HEK293 (cell line): ENCODE data around the gene RGS7.
"Not testable (repeated sequence)": the region's sequence is repeated elsewhere in the genome, so short reads cannot be mapped to it uniquely, and the experiment has no call there.

ENCODE experiments used
- CTCF ChIA-PET: fragments of 350-600 bp; formaldehyde crosslinking; extraction: SDS; loops from one replicate; lab custom pipeline; 2021; ENCODE audit warnings: antibody characterized with exemption; lab: Yijun Ruan, JAX
- POLR2A ChIA-PET: fragments of 300-600 bp; formaldehyde crosslinking; extraction: SDS; loops from one replicate; lab custom pipeline; 2020; ENCODE audit warnings: antibody characterized with exemption, inconsistent platforms; lab: Yijun Ruan, JAX
- H3K27ac ChIP-seq: fragments of 200-500 bp; sonication (Bioruptor generic); 2 replicates; pipeline ENCODE4 v1.5.1; 2014; ENCODE audit warnings: low read depth, low read length, control low read depth, inconsistent platforms; ENCODE audit errors: extremely low read depth
- H3K36me3 ChIP-seq, 2 experiments: fragments of 200-500 bp in 1 of 2; sonication (Bioruptor generic) in 1 of 2; 1 replicate in 1 of 2; 2 replicates in 1 of 2; pipeline ENCODE4 v1.5.1; 2014 to 2017; ENCODE audit warnings: inconsistent platforms in 2 of 2, low read length in 2 of 2; ENCODE audit not compliant: control insufficient read depth in 2 of 2, insufficient read depth in 1 of 2
- H3K4me1 ChIP-seq: fragments of 200-500 bp; sonication (Bioruptor generic); 2 replicates; pipeline ENCODE4 v1.5.1; 2014; ENCODE audit warnings: mild to moderate bottlenecking, low read length, inconsistent platforms; ENCODE audit not compliant: control insufficient read depth, insufficient read depth
- H3K4me3 ChIP-seq: 2 replicates; pipeline ENCODE4 v1.5.1; 2011; ENCODE audit warnings: low read depth, mild to moderate bottlenecking, control low read depth, low read length, moderate library complexity
- H3K9me3 ChIP-seq: fragments of 200-500 bp; sonication (Bioruptor generic); 2 replicates; pipeline ENCODE4 v1.5.1; 2014; ENCODE audit warnings: low read depth, low read length, inconsistent platforms; ENCODE audit not compliant: control insufficient read depth, insufficient read depth
- KLF17 ChIP-seq: fragments of 450-650 bp; formaldehyde crosslinking; IDR thresholded peaks from 2 replicates; pipeline ENCODE4 v1.5.1; 2016; ENCODE audit warnings: missing biosample characterization, missing genetic modification characterization
- KLF9 ChIP-seq: fragments of 450-650 bp; formaldehyde crosslinking; IDR thresholded peaks from 2 replicates; pipeline ENCODE4 v1.5.1; 2016; ENCODE audit warnings: missing biosample characterization, missing genetic modification characterization, low read depth
- MYNN ChIP-seq: fragments of 450-650 bp; formaldehyde crosslinking; IDR thresholded peaks from 2 replicates; pipeline ENCODE4 v1.5.1; 2016; ENCODE audit warnings: missing biosample characterization, missing genetic modification characterization, borderline replicate concordance
- PBX3 ChIP-seq: sonication (generic); formaldehyde crosslinking; IDR thresholded peaks from 2 replicates; pipeline ENCODE4 v1.8.1; 2022; ENCODE audit warnings: mild to moderate bottlenecking, moderate library complexity, missing genetic modification reagents
- PRDM1 ChIP-seq: fragments of 450-650 bp; formaldehyde crosslinking; IDR thresholded peaks from 2 replicates; pipeline ENCODE4; 2016; ENCODE audit warnings: missing biosample characterization, missing genetic modification characterization
- PRDM6 ChIP-seq: fragments of 450-650 bp; formaldehyde crosslinking; IDR thresholded peaks from 2 replicates; pipeline ENCODE4 v1.5.1; 2017; ENCODE audit warnings: missing biosample characterization, missing genetic modification characterization
- YY2 ChIP-seq: fragments of 450-650 bp; formaldehyde crosslinking; IDR thresholded peaks from 2 replicates; pipeline ENCODE4 v1.5.1; 2016; ENCODE audit warnings: missing biosample characterization, missing genetic modification characterization
- ZBTB1 ChIP-seq: fragments of 450-650 bp; formaldehyde crosslinking; IDR thresholded peaks from 2 replicates; pipeline ENCODE4 v1.5.1; 2016; ENCODE audit warnings: missing biosample characterization, missing genetic modification characterization
- ZEB2 ChIP-seq: fragments of 450-650 bp; formaldehyde crosslinking; IDR thresholded peaks from 2 replicates; pipeline ENCODE4 v1.5.1; 2016; ENCODE audit warnings: missing biosample characterization, missing genetic modification characterization
- ZFHX2 ChIP-seq: fragments of 450-650 bp; formaldehyde crosslinking; conservative IDR thresholded peaks from 2 replicates; pipeline ENCODE4 v1.5.1; 2016; ENCODE audit warnings: missing biosample characterization, missing genetic modification characterization
- ZNF121 ChIP-seq: fragments of 450-650 bp; formaldehyde crosslinking; IDR thresholded peaks from 2 replicates; pipeline ENCODE4 v1.5.1; 2016; ENCODE audit warnings: missing biosample characterization, missing genetic modification characterization
- ZNF146 ChIP-seq: fragments of 450-650 bp; formaldehyde crosslinking; IDR thresholded peaks from 2 replicates; pipeline ENCODE4 v1.5.1; 2016; ENCODE audit warnings: missing biosample characterization, missing genetic modification characterization
- ZNF350 ChIP-seq: fragments of 450-650 bp; formaldehyde crosslinking; IDR thresholded peaks from 2 replicates; pipeline ENCODE4 v1.5.0; 2017; ENCODE audit warnings: missing biosample characterization, mild to moderate bottlenecking, missing genetic modification characterization
- ZNF510 ChIP-seq: fragments of 450-650 bp; formaldehyde crosslinking; IDR thresholded peaks from 2 replicates; pipeline ENCODE4 v1.5.1; 2018; ENCODE audit warnings: mild to moderate bottlenecking, missing genetic modification characterization, missing biosample characterization; ENCODE audit not compliant: insufficient replicate concordance
- ZNF561 ChIP-seq: fragments of 450-650 bp; IDR thresholded peaks from 2 replicates; pipeline ENCODE4 v1.5.1; 2018; ENCODE audit warnings: missing biosample characterization, missing genetic modification characterization, borderline replicate concordance
- ZNF580 ChIP-seq: fragments of 450-650 bp; formaldehyde crosslinking; IDR thresholded peaks from 2 replicates; pipeline ENCODE4 v1.5.1; 2016; ENCODE audit warnings: missing biosample characterization, missing genetic modification characterization
- ZNF654 ChIP-seq: fragments of 450-650 bp; formaldehyde crosslinking; IDR thresholded peaks from 2 replicates; pipeline ENCODE4 v1.5.1; 2016; ENCODE audit warnings: low read depth, missing biosample characterization, missing genetic modification characterization
- ZNF747 ChIP-seq: fragments of 450-650 bp; formaldehyde crosslinking; IDR thresholded peaks from 2 replicates; pipeline ENCODE4 v1.5.1; 2016; ENCODE audit warnings: missing biosample characterization, missing genetic modification characterization
- ZSCAN5A ChIP-seq: fragments of 450-650 bp; formaldehyde crosslinking; IDR thresholded peaks from 2 replicates; pipeline ENCODE4 v1.5.1; 2016; ENCODE audit warnings: missing biosample characterization, missing genetic modification characterization

Gene RGS7

DNA sequence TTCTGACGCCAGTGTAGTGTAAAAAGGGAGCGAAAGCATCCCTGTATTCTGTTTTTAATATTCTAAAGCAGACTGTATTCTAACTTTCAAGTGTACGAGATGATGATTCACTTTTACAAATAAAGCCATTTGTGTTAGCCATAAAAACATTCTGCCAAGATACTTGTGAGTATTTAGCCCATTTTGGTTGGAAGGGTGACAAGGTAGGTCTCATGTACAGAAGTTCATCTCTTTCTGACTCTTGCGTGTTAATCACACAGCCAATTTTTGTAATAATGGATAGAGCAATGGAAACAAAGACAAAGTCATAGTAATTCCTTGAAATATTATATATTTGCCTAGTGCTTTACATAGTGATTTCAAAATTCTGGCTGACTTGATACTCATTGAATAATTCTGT is 619.7 kb downstream of the RGS7 start:
- CTCF ChIA-PET: interaction anchor here (0.9 to 1.1 kb wide), 2 partner anchors 12 to 128 kb away, joined by 3 to 5 read pairs; no protein-coding TSS in a partner anchor

DNA sequence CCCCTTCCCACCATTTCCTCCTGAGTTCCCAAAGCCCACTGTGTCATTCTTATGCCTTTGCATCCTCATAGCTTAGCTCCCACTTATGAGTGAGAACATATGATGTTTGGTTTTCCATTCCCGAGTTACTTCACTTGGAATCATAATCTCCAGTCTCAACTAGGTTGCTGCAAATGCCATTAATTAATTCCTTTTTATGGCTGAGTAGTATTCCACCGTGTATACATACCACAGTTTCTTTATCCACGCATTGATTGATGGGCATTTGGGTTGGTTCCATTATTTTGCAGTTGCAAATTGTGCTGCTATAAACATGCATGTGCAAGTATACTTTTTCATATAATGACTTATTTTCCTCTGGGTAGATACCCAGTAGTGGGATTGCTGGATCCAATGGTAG is 622.3 kb downstream of the RGS7 start:
- H3K27ac ChIP-seq, H3K36me3 ChIP-seq, H3K4me3 ChIP-seq, POLR2A ChIA-PET: not testable (repeated sequence)
- peak; percentile 83 for TF ChIP-seq ZNF146 (tag by site-specific recombination)
- TF ChIP-seq ZNF580: 0 out of 2 replicates have a peak, but pooled peaks have one; percentile 20
- TF ChIP-seq, all 188 proteins: peak for 2; not testable (repeated sequence) for 186
- CTCF ChIA-PET: interaction anchor here (1.0 kb wide), 1 partner anchor 9 kb away, joined by 3 read pairs; no protein-coding TSS in a partner anchor
- H3K4me1 ChIP-seq, H3K9me3 ChIP-seq: not testable (repeated sequence)

More for the DNA sequence above, 619.7 kb downstream of the RGS7 start:
- Histone ChIP-seq H3K4me3 (no peak overlapping the region), H3K36me3 (no peaks in the 10 kb centered on the region), H3K4me1 (no peaks in the 10 kb centered on the region), H3K27ac (no peak overlapping the region), H3K9me3 (no peaks in the 10 kb centered on the region)
- no peak for TF ChIP-seq ZFHX2 (tag by site-specific recombination)
- no peak for TF ChIP-seq MYNN (tag by site-specific recombination)
- no peak for TF ChIP-seq PRDM1 (tag by site-specific recombination)
- TF ChIP-seq ZSCAN5A (tag by site-specific recombination): no peak
- TF ChIP-seq ZNF561 (tag by site-specific recombination): no peak
- TF ChIP-seq ZNF747 (tag by site-specific recombination): no peak
- no peak for TF ChIP-seq ZNF654 (tag by site-specific recombination)
- TF ChIP-seq PRDM6 (tag by site-specific recombination): no peak
- no peak for TF ChIP-seq ZNF510 (tag by site-specific recombination)
- TF ChIP-seq ZNF121 (tag by site-specific recombination): no peak
- no peak for TF ChIP-seq KLF17 (tag by site-specific recombination)
- TF ChIP-seq PBX3: no peak
- TF ChIP-seq KLF9 (tag by site-specific recombination): no peak
- no peak for TF ChIP-seq YY2 (tag by site-specific recombination)
- TF ChIP-seq ZNF350: no peak
- TF ChIP-seq ZEB2 (tag by site-specific recombination): no peak
- TF ChIP-seq ZBTB1 (tag by site-specific recombination): no peak
- POLR2A ChIA-PET: no interaction called here
